GM19467 (cell line): ENCODE data around the gene PRSS21.

ENCODE experiments used
- ATAC-seq: cut with Tn5 transposase; IDR thresholded peaks from one replicate; pipeline ENCODE4 v1.9.1; 2021; ENCODE audit warnings: mild to moderate bottlenecking, moderate library complexity; ENCODE audit not compliant: unreplicated experiment

Gene PRSS21

GRCh38 chr16:2779978-2780898 lies 36.8 kb upstream of the PRSS21 start:
- ATAC-seq = no peak

GRCh38 chr16:2782583-2783351 lies 34.3 kb upstream of the PRSS21 start:
- no peak for ATAC-seq

GRCh38 chr16:2783581-2784357 lies 33.3 kb upstream of the PRSS21 start:
- ATAC-seq = no peak

- ATAC-seq = no peak
Observed at GRCh38 chr16:2784358-2785100, 32.5 kb upstream of the PRSS21 start.

GRCh38 chr16:2785101-2785991 lies 31.7 kb upstream of the PRSS21 start:
- ATAC-seq = no peak

- ATAC-seq = no peak
Observed at GRCh38 chr16:2786061-2786825, 30.8 kb upstream of the PRSS21 start.

GRCh38 chr16:2786826-2787151 lies 30.2 kb upstream of the PRSS21 start:
- ATAC-seq = no peak

GRCh38 chr16:2787406-2787805 lies 29.6 kb upstream of the PRSS21 start, which contains the start of gene PRSS33:
Gene PRSS33 (minus strand): TSS chr16:2787560. CDS start chr16:2786547, 1,013 bp downstream.
- ATAC-seq = no peak

GRCh38 chr16:2787961-2788360 lies 29.1 kb upstream of the PRSS21 start:
- ATAC-seq = no peak

- ATAC-seq = no peak
Observed at GRCh38 chr16:2790631-2791030, 26.4 kb upstream of the PRSS21 start.

GRCh38 chr16:2791174-2791573 lies 25.9 kb upstream of the PRSS21 start:
- no peak for ATAC-seq

- no peak for ATAC-seq
Observed at GRCh38 chr16:2792940-2793339, 24.1 kb upstream of the PRSS21 start.

GRCh38 chr16:2795395-2796143 lies 21.5 kb upstream of the PRSS21 start:
- ATAC-seq = no peak

GRCh38 chr16:2798723-2799204 lies 18.3 kb upstream of the PRSS21 start:
- no peak for ATAC-seq

- ATAC-seq = no peak
Observed at GRCh38 chr16:2799205-2799858, 17.7 kb upstream of the PRSS21 start.

GRCh38 chr16:2799859-2800226 lies 17.2 kb upstream of the PRSS21 start:
- ATAC-seq = no peak

GRCh38 chr16:2803545-2804195 lies 13.4 kb upstream of the PRSS21 start:
- no peak for ATAC-seq
